Measurements from ENCODE around the gene HLA-DQA2.

The HLA-DQA2 gene

GRCh38 chr6:32794510-32794909 lies 53.3 kb downstream of the HLA-DQA2 start:
- Mint-ChIP-seq H3K27ac (no peak overlapping the region), H3K9me3 (peaks cover 9% of the 10 kb centered on the region), H3K4me3 (no peak overlapping the region), H3K27me3 (no peaks in the 10 kb centered on the region), H3K36me3 (peaks cover 8% of the 10 kb centered on the region), H3K4me1 (peaks cover 25% of the 10 kb centered on the region)
- DNase-seq (ENCODE audit: low spot score in 2 of 2) (no peak), ATAC-seq (ENCODE audit: low read depth) (peak; percentile 31)
